Activated naive CD8-positive, alpha-beta T cell (primary cell): ENCODE results near the gene DNAAF8.

Experiments
- H3K27ac Mint-ChIP-seq: one replicate; pipeline ENCODE4 v1.8.0; 2021; ENCODE audit warnings: mixed read lengths
- H3K27me3 Mint-ChIP-seq: one replicate; pipeline ENCODE4 v1.8.0; 2021; ENCODE audit warnings: mixed read lengths
- H3K36me3 Mint-ChIP-seq: one replicate; pipeline ENCODE4 v1.8.0; 2021; ENCODE audit warnings: mixed read lengths
- H3K4me1 Mint-ChIP-seq: one replicate; pipeline ENCODE4 v1.8.0; 2021; ENCODE audit warnings: low read depth, mixed read lengths
- H3K4me3 Mint-ChIP-seq: one replicate; pipeline ENCODE4 v1.8.0; 2021; ENCODE audit warnings: mild to moderate bottlenecking, mixed read lengths
- H3K9me3 Mint-ChIP-seq: one replicate; pipeline ENCODE4 v1.8.0; 2021; ENCODE audit warnings: low read depth, mixed read lengths

The DNAAF8 gene

DNA sequence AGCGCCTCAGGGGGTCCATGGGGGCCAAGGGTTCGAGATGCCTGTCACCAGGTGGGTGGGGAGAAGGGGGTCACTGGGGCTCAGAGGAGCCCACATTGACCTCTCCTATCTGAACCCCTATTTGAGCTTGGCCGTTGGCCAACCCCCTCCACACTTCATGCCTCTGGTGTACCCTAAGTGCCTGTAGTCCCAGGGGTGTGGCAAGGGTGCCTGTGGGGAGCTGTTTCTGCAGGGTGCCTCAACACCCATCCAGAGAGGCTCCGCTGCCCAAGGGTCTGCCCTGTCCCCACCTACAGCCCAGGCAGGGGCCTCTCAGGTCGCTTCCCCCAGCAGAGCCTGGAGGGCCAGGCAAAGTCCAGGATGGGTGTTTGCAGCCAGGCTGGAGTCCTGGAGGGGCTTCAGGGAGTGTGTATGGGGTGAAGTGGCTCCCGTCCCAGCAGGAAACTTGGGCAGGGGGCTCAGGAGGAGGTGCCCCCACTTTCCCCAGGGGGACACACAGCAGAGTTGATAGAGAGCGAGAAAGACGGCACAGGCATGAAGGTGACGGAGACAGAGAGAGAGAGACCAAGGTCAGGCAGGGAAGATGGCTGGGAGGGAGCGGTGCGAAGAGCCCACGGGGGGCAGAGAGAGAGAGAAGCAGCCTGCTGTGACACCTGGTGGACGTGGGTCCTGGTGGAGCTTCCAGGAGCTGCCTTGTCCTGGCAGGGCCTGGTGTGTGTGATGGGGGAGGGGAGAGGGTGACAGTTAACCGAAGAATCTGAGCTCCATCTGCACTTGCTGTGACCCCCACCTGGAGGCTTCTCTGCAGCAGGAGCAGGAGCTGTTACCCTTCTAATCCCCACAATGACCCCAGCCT is 53.5 kb downstream of the DNAAF8 start, which contains the start of gene SEPTIN12:
Gene SEPTIN12, minus strand, starts transcription at position 719 of the 856 bp plus-strand sequence. Its CDS starts 700 bp downstream, at position 19.
- H3K9me3 Mint-ChIP-seq: no peaks in the 10 kb centered on the region
- H3K27ac Mint-ChIP-seq: no peak within 1 kb of the TSS
- H3K36me3 Mint-ChIP-seq: no peaks in the 10 kb centered on the region
- H3K27me3 Mint-ChIP-seq: no peaks in the 10 kb centered on the region
- H3K4me1 Mint-ChIP-seq: no peaks in the 10 kb centered on the region
- no peak within 1 kb of the TSS for H3K4me3 Mint-ChIP-seq

- no peaks in the 10 kb centered on the region for H3K9me3 Mint-ChIP-seq
- H3K27me3 Mint-ChIP-seq: no peaks in the 10 kb centered on the region
- H3K4me1 Mint-ChIP-seq: no peaks in the 10 kb centered on the region
- H3K36me3 Mint-ChIP-seq: no peaks in the 10 kb centered on the region
- no peak overlapping the region for H3K27ac Mint-ChIP-seq
- no peak overlapping the region for H3K4me3 Mint-ChIP-seq
Measured at GRCh38 chr16:4788489-4788889, 54.2 kb downstream of the DNAAF8 start.

- H3K4me3 Mint-ChIP-seq: no peak overlapping the region
- H3K27me3 Mint-ChIP-seq: no peaks in the 10 kb centered on the region
- H3K9me3 Mint-ChIP-seq: no peaks in the 10 kb centered on the region
- no peak overlapping the region for H3K27ac Mint-ChIP-seq
- H3K36me3 Mint-ChIP-seq: no peaks in the 10 kb centered on the region
- no peaks in the 10 kb centered on the region for H3K4me1 Mint-ChIP-seq
Measured at GRCh38 chr16:4788910-4789309, 54.6 kb downstream of the DNAAF8 start.

GRCh38 chr16:4790261-4790660 is 55.9 kb downstream of the DNAAF8 start:
- no peaks in the 10 kb centered on the region for H3K27me3 Mint-ChIP-seq
- H3K27ac Mint-ChIP-seq: no peak overlapping the region
- H3K4me1 Mint-ChIP-seq: no peaks in the 10 kb centered on the region
- H3K4me3 Mint-ChIP-seq: no peak overlapping the region
- no peaks in the 10 kb centered on the region for H3K36me3 Mint-ChIP-seq
- no peaks in the 10 kb centered on the region for H3K9me3 Mint-ChIP-seq

- no peak overlapping the region for H3K4me3 Mint-ChIP-seq
- H3K36me3 Mint-ChIP-seq: no peaks in the 10 kb centered on the region
- H3K4me1 Mint-ChIP-seq: no peaks in the 10 kb centered on the region
- no peaks in the 10 kb centered on the region for H3K27me3 Mint-ChIP-seq
- no peaks in the 10 kb centered on the region for H3K9me3 Mint-ChIP-seq
- H3K27ac Mint-ChIP-seq: no peak overlapping the region
Measured at GRCh38 chr16:4790871-4791270, 56.5 kb downstream of the DNAAF8 start.

- H3K9me3 Mint-ChIP-seq: no peaks in the 10 kb centered on the region
- no peaks in the 10 kb centered on the region for H3K4me1 Mint-ChIP-seq
- H3K36me3 Mint-ChIP-seq: no peaks in the 10 kb centered on the region
- H3K4me3 Mint-ChIP-seq: no peak overlapping the region
- H3K27me3 Mint-ChIP-seq: no peaks in the 10 kb centered on the region
- H3K27ac Mint-ChIP-seq: no peak overlapping the region
Measured at GRCh38 chr16:4792951-4793513, 58.7 kb downstream of the DNAAF8 start.

DNA sequence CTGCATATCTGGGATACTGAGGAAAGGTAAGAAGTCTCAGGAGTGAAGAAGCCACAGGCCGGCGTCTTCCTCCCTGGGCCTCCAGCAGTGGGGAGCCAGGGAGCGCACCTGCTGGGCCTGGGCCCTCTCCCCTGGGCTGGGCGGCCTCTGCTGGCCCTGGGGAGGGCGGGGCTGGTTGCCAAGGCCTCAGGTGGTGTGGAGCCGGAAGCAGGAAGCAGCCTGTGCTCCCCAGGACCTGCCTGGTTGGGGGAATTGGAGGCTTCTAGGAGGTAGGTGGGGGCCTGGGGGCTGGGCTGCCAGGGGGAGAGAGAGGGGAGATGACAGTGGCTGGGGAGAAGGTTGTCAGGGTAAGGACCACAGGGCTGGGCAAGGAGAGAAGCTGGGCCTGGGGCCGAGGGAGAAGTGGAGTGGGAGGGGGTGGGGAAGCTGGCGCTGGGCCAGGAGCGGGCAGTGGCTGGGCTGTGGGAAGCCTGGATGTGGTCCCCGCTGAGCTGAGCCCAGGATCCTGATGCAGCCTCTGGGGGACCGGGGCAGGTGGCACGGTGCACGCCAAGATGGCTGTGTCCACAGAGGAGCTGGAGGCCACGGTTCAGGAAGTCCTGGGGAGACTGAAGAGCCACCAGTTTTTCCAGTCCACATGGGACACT is 61.0 kb downstream of the DNAAF8 start, which contains the start of gene SMIM22:
Gene SMIM22, plus strand, starts transcription at position 189 of the 647 bp plus-strand sequence. Its CDS starts 366 bp downstream, at position 555.
- Mint-ChIP-seq H3K9me3 (no peaks in the 10 kb centered on the region), H3K36me3 (no peaks in the 10 kb centered on the region), H3K4me1 (no peaks in the 10 kb centered on the region), H3K27me3 (no peaks in the 10 kb centered on the region), H3K27ac (no peak within 1 kb of the TSS), H3K4me3 (no peak within 1 kb of the TSS)

GRCh38 chr16:4795828-4796572 is 61.7 kb downstream of the DNAAF8 start:
- H3K36me3 Mint-ChIP-seq: no peaks in the 10 kb centered on the region
- H3K4me3 Mint-ChIP-seq: no peak overlapping the region
- H3K9me3 Mint-ChIP-seq: no peaks in the 10 kb centered on the region
- no peak overlapping the region for H3K27ac Mint-ChIP-seq
- H3K27me3 Mint-ChIP-seq: no peaks in the 10 kb centered on the region
- peaks cover 6% of the 10 kb centered on the region for H3K4me1 Mint-ChIP-seq

DNA sequence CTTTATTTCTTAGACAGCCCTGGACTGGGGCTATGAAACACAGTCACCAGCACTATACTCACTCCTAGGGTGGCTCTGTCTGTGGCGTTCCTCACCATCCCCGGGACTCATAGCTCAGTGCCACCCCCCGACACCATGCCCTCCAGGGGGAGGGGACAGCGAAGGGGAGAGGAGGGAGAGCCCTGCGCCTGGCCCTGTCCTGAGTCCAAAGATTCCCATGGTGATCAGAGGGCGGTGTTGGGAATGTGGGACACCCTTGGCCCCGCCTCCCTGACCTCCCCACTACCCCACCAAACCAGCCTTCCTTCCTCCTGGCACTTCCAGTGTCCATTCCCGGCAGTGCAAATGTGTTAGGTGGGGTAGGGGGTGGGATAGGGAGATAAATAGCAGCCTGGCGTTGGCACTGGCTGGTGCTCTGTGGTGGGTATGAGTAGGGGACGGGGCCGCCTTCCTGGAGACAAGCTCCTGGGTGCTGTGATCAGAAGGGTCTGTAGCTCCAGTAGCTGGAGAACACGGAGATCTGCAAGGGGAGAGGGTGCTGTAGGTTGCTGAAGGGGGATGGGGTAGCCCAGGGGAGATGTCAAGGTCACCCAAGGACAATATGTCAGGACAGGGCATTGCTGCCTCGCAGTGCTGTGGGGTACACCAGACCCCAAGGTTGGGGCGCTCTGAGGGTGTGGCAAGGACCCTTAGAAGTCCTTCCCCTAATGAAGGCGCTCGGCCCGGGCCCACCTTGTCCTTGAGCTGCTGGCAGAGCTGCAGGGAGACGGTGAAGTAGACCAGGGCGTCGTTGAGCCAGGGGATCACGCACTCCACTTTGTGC is 62.9 kb downstream of the DNAAF8 start:
- Mint-ChIP-seq H3K4me3 (no peak overlapping the region), H3K36me3 (no peaks in the 10 kb centered on the region), H3K9me3 (no peaks in the 10 kb centered on the region), H3K27me3 (no peaks in the 10 kb centered on the region), H3K27ac (no peak overlapping the region), H3K4me1 (peaks cover 6% of the 10 kb centered on the region)

DNA sequence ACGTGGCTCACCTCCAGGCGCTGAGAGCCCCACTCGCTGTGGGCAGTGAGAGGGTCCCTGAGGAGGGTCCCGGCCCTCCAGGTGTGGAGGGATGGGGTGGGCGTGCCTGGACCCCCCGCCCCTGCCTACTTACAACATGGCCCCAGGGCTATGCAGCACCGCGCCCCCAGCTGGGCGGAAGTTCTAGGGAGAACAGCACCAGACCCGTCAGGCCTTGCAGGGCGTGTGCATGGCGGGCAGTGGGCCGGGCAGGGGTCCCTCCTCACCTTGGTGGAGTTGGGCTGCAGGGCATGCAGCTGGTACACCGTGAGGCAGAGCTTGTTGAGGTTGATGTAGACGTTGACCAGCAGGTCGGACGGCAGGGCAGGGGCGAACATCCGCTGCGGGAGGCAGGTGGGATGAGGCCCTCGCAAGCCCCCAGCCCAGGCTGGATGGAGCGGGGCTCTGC is 63.5 kb downstream of the DNAAF8 start:
- H3K27me3 Mint-ChIP-seq: no peaks in the 10 kb centered on the region
- no peak overlapping the region for H3K4me3 Mint-ChIP-seq
- H3K27ac Mint-ChIP-seq: no peak overlapping the region
- peaks cover 6% of the 10 kb centered on the region for H3K4me1 Mint-ChIP-seq
- no peaks in the 10 kb centered on the region for H3K9me3 Mint-ChIP-seq
- no peaks in the 10 kb centered on the region for H3K36me3 Mint-ChIP-seq

GRCh38 chr16:4798456-4798855 is 64.1 kb downstream of the DNAAF8 start:
- H3K36me3 Mint-ChIP-seq: no peaks in the 10 kb centered on the region
- H3K9me3 Mint-ChIP-seq: no peaks in the 10 kb centered on the region
- H3K27ac Mint-ChIP-seq: no peak overlapping the region
- H3K4me1 Mint-ChIP-seq: peaks cover 12% of the 10 kb centered on the region
- no peaks in the 10 kb centered on the region for H3K27me3 Mint-ChIP-seq
- H3K4me3 Mint-ChIP-seq: no peak overlapping the region
